ENCODE measurements around the gene RPL27. TPM values are rescaled to one million over a fixed set of nuclear protein-coding genes. Genes with fewer than 3 reads are reported as not detected.

RPL27 gene
- total and polyA plus RNA-seq, 2 of the 13 experiments (the other 11 are each of a cell fraction or from before 2014, with no cell fraction given) = 1,585 to 5,840 TPM

DNA sequence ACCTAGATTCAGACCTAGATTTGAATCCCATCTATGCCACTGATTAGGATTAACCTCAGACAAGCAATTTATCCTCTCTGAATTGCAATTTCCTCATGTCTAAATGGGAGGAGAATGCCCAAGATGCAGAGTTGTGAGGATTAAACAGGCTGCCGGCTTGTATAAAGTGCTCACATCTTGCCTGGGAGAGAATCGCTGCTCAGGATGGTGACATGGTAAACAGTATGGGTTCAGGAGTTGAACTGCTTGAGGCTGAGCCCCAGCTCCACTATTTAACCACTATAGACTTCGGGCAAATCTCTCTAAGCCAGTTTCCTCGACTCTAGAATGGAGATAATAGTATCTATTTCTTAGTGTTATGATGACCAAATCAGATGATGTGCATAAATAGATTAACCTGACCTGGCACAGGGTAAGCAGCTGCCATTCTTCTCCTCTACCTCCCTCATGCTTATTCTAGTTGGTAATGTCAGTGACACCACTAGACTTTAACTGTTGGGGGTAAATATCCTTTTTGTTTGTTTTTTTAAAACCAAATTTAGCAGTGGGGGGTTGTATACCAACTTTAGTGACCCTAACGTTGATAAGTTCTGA is 732 bp upstream of the RPL27 start (continued):
- TF ChIP-seq, protein P1, sequence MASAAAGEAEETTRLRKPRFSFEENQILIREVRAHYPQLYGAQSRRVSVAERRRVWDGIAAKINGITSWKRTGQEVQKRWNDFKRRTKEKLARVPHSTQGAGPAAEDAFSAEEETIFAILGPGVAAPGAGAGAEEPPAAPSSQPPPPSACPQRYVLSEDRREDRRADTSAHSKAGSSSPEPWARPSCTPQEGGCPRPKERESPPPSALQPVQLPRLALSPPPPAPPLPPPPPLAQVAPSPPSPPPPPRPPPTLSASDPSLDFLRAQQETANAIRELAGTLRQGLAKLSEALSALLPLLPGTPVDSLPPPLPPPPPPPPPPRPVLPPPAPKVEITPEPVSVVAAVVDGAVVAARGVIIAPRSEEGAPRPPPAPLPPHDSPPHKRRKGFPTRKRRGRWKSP (CRISPR knock-in tag; IDR thresholded peaks at IDR 0.05) = no peak
- TF ChIP-seq, protein P2, sequence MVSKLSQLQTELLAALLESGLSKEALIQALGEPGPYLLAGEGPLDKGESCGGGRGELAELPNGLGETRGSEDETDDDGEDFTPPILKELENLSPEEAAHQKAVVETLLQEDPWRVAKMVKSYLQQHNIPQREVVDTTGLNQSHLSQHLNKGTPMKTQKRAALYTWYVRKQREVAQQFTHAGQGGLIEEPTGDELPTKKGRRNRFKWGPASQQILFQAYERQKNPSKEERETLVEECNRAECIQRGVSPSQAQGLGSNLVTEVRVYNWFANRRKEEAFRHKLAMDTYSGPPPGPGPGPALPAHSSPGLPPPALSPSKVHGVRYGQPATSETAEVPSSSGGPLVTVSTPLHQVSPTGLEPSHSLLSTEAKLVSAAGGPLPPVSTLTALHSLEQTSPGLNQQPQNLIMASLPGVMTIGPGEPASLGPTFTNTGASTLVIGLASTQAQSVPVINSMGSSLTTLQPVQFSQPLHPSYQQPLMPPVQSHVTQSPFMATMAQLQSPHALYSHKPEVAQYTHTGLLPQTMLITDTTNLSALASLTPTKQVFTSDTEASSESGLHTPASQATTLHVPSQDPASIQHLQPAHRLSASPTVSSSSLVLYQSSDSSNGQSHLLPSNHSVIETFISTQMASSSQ (IDR thresholded peaks at IDR 0.05; ENCODE audit: low read depth) = no peak
- TF ChIP-seq, protein P2 (CRISPR knock-in tag; IDR thresholded peaks at IDR 0.05; ENCODE audit: borderline replicate concordance) = no peak
- TF ChIP-seq MEIS2 (CRISPR knock-in tag; IDR thresholded peaks at IDR 0.05) (0 out of 2 replicates have a peak, but pooled peaks have one; percentile 7), ZNF367 (CRISPR knock-in tag; IDR thresholded peaks at IDR 0.05; ENCODE audit: borderline replicate concordance) (no peak), ATM (IDR thresholded peaks at IDR 0.05; ENCODE audit: borderline replicate concordance) (no peak), CBX2 (IDR thresholded peaks at IDR 0.05; ENCODE audit: low read depth, low read length) (no peak), CBX2 (CRISPR knock-in tag; IDR thresholded peaks at IDR 0.05; ENCODE audit: low read depth) (no peak), ISX (CRISPR knock-in tag; conservative IDR thresholded peaks at IDR 0.05) (0 out of 2 replicates have a peak, but pooled peaks have one; percentile 41), ZNF205 (CRISPR knock-in tag; IDR thresholded peaks at IDR 0.05) (0 out of 2 replicates have a peak, but pooled peaks have one; percentile 56), SNAPC2 (CRISPR knock-in tag; IDR thresholded peaks at IDR 0.05) (no peak), ZSCAN12 (CRISPR knock-in tag; IDR thresholded peaks at IDR 0.05) (0 out of 2 replicates have a peak, but pooled peaks have one; percentile 23), MTA1 (CRISPR knock-in tag; IDR thresholded peaks at IDR 0.05; ENCODE audit: borderline replicate concordance) (no peak), ZNF572 (CRISPR knock-in tag; IDR thresholded peaks at IDR 0.05) (no peak), ZNF7 (CRISPR knock-in tag; IDR thresholded peaks at IDR 0.05) (peak; percentile 68), ZNF558 (CRISPR knock-in tag; IDR thresholded peaks at IDR 0.05; ENCODE audit: borderline replicate concordance) (no peak), ZNF841 (CRISPR knock-in tag; IDR thresholded peaks at IDR 0.05; ENCODE audit: borderline replicate concordance) (no peak), MIER2 (CRISPR knock-in tag; IDR thresholded peaks at IDR 0.05) (0 out of 2 replicates have a peak, but pooled peaks have one; percentile 17)
- TF ChIP-seq, protein P3, sequence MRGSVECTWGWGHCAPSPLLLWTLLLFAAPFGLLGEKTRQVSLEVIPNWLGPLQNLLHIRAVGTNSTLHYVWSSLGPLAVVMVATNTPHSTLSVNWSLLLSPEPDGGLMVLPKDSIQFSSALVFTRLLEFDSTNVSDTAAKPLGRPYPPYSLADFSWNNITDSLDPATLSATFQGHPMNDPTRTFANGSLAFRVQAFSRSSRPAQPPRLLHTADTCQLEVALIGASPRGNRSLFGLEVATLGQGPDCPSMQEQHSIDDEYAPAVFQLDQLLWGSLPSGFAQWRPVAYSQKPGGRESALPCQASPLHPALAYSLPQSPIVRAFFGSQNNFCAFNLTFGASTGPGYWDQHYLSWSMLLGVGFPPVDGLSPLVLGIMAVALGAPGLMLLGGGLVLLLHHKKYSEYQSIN (CRISPR knock-in tag; IDR thresholded peaks at IDR 0.05; ENCODE audit: borderline replicate concordance) = no peak
- TF ChIP-seq, protein P4, sequence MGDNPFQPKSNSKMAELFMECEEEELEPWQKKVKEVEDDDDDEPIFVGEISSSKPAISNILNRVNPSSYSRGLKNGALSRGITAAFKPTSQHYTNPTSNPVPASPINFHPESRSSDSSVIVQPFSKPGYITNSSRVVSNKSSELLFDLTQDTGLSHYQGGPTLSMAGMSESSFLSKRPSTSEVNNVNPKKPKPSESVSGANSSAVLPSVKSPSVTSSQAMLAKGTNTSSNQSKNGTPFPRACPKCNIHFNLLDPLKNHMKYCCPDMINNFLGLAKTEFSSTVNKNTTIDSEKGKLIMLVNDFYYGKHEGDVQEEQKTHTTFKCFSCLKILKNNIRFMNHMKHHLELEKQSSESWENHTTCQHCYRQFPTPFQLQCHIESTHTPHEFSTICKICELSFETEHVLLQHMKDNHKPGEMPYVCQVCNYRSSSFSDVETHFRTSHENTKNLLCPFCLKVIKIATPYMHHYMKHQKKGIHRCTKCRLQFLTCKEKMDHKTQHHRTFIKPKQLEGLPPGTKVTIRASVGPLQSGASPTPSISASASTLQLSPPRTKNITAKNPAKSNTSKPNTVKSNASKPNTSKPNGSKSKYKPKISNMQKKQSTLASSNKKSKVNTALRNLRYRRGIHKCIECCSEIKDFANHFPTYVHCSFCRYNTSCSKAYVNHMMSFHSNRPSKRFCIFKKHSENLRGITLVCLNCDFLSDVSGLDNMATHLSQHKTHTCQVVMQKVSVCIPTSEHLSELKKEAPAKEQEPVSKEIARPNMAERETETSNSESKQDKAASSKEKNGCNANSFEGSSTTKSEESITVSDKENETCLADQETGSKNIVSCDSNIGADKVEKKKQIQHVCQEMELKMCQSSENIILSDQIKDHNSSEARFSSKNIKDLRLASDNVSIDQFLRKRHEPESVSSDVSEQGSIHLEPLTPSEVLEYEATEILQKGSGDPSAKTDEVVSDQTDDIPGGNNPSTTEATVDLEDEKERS (CRISPR knock-in tag; IDR thresholded peaks at IDR 0.05) = no peak

Measured in HepG2 (cell line).